HepG2 (cell line): ENCODE data around the gene TYW1B. TPM values are rescaled to one million over a fixed set of nuclear protein-coding genes. Genes with fewer than 3 reads are reported as not detected.
"Not testable (repeated sequence)": the region's sequence is repeated elsewhere in the genome, so short reads cannot be mapped to it uniquely, and the experiment has no call there.

ENCODE experiments used
- ATAC-seq: fragments of 200-7000 bp; cut with Tn5 transposase; 3 replicates; pipeline ENCODE4 v1.9.1; 2020; ENCODE audit warnings: mild to moderate bottlenecking, moderate library complexity
- BruUV-seq: library from RNA; stranded (reverse); fragments of 400-500 nt; replicated peaks from 2 replicates; lab custom pipeline; 2021; lab: Mats Ljungman, UMichigan
- CTCF ChIA-PET: fragments of 300-600 bp; formaldehyde crosslinking; extraction: SDS; loops from one replicate; lab custom pipeline; 2021; ENCODE audit warnings: low total read pairs, inconsistent platforms, low intra/inter-chr PET ratio; lab: Yijun Ruan, JAX
- POLR2A ChIA-PET: fragments of 350-600 bp; sonication (Branson Sonifier 250); formaldehyde crosslinking; loops from one replicate; lab custom pipeline; 2020; ENCODE audit warnings: antibody characterized with exemption, inconsistent platforms; lab: Yijun Ruan, JAX
- DNase-seq: peaks from one replicate; pipeline ENCODE4 v3.0.0-alpha.2; 2015; ENCODE audit warnings: low spot score
- FAIRE-seq: peaks from 3 replicates; lab custom pipeline; 2011; peaks lifted over from hg19 to GRCh38; lab: Jason Lieb, UNC
- H2AFZ ChIP-seq: one replicate; pipeline ENCODE4 v1.6.1; 2011; ENCODE audit warnings: low read length, inconsistent platforms
- H3K27ac ChIP-seq: fragments of 300-600 bp; 3 replicates; pipeline ENCODE4 v1.8.0; 2011; ENCODE audit warnings: mixed run types, mild to moderate bottlenecking, mixed read lengths, low read length, inconsistent platforms; ENCODE audit not compliant: insufficient read depth; ENCODE audit errors: extremely low read length
- H3K27me3 ChIP-seq, 2 experiments: fragments of 200-600 bp in 1 of 2; 2 replicates in 1 of 2; 3 replicates in 1 of 2; pipeline versions ENCODE4 v1.6.0 to v1.8.0; 2011; ENCODE audit warnings: low read length in 2 of 2, mild to moderate bottlenecking in 2 of 2, moderate library complexity in 2 of 2, inconsistent platforms in 1 of 2; ENCODE audit not compliant: insufficient read depth in 2 of 2, control insufficient read depth in 1 of 2
- H3K36me3 ChIP-seq, 2 experiments: fragments of 200-600 bp in 1 of 2; replicated peaks in 1 of 2; 2 replicates in 1 of 2; 3 replicates in 1 of 2; pipeline versions ENCODE4 v1.5.1 to v1.8.0; 2011; ENCODE audit warnings: low read length in 2 of 2, inconsistent platforms in 1 of 2; ENCODE audit not compliant: insufficient read depth in 2 of 2, control insufficient read depth in 1 of 2
- H3K4me1 ChIP-seq: 2 replicates; pipeline ENCODE4 v1.5.1; 2012; ENCODE audit warnings: low read length, inconsistent platforms; ENCODE audit not compliant: insufficient read depth
- H3K4me2 ChIP-seq: 2 replicates; pipeline ENCODE4 v1.6.0; 2011; ENCODE audit warnings: low read depth, low read length, inconsistent platforms
- H3K4me3 ChIP-seq, 3 experiments: fragments of 200-600 bp in 1 of 3; sonication (generic), shearing (Covaris generic) in 1 of 3; replicated peaks in 1 of 3; 2 replicates each; pipeline ENCODE4 v1.5.1; 2011 to 2016; ENCODE audit warnings: low read length in 3 of 3, inconsistent platforms in 2 of 3, low read depth in 2 of 3, mild to moderate bottlenecking in 2 of 3, control low read depth in 1 of 3, mixed read lengths in 1 of 3; ENCODE audit not compliant: insufficient read depth in 1 of 3
- H3K79me2 ChIP-seq: one replicate; pipeline ENCODE4 v1.6.1; 2011; ENCODE audit warnings: low read length, inconsistent platforms; ENCODE audit not compliant: insufficient read depth
- H3K9ac ChIP-seq: 2 replicates; pipeline ENCODE4 v1.6.0; 2011; ENCODE audit warnings: mild to moderate bottlenecking, low read depth, low read length, inconsistent platforms; ENCODE audit not compliant: insufficient read depth
- H3K9me3 ChIP-seq: 2 replicates; pipeline ENCODE4 v1.5.1; 2012; ENCODE audit warnings: mild to moderate bottlenecking, low read length
- H4K20me1 ChIP-seq: 2 replicates; pipeline ENCODE4 v1.6.0; 2011; ENCODE audit warnings: inconsistent platforms, mild to moderate bottlenecking, low read length, moderate library complexity; ENCODE audit not compliant: insufficient read depth
- WGBS: methylation state at CpG from one replicate; pipeline ENCODE4 v1.1.6; 2017; ENCODE audit warnings: low lambda C conversion rate; 5-methylcytosine and 5-hydroxymethylcytosine counted together
- in situ Hi-C: cut with HindIII; loops from 2 replicates; pipeline ENCODE4 v1.10.0; 2017; ENCODE audit warnings: low pct_unique_long_range_greater_than_20kb; ENCODE audit not compliant: extremely low pct_ligation_motif_present
- intact Hi-C: fragments of 100-400 bp; cut with micrococcal nuclease; formaldehyde crosslinking; loops from one replicate; pipeline ENCODE4 v1.10.0; 2022; ENCODE audit not compliant: unreplicated experiment
- polyA plus RNA-seq, 8 experiments: library from polyadenylated mRNA; depleted of rRNA in 3 of 8; stranded (reverse) in 7 of 8; unstranded in 1 of 8; fragments of >200 nt; fragmentation: Illumina TruSeq in 4 of 8; extraction: Trizol in 4 of 8; gene quantifications; 2 replicates each; pipeline versions ENCODE4 v1.2.1 to v1.2.3, GENCODE V29; 2011 to 2016; ENCODE audit warnings: low read depth in 4 of 8, missing spikeins in 1 of 8, mixed read lengths in 1 of 8; ENCODE audit not compliant: insufficient read depth in 1 of 8
- total RNA-seq, 5 experiments: library from RNA; depleted of rRNA; stranded (reverse); fragments of >200 nt; fragmentation: Illumina TruSeq; extraction: Trizol; gene quantifications; 2 replicates each; pipeline ENCODE4 v1.2.3, GENCODE V29; 2016; ENCODE audit warnings: low read depth in 1 of 5

The TYW1B gene
- total and polyA plus RNA-seq, 2 of the 13 experiments (the other 11 are each of a cell fraction or from before 2014, with no cell fraction given) = 2.0 to 5.5 TPM

- BruUV-seq, H3K27ac ChIP-seq, FAIRE-seq, ATAC-seq, H2AFZ ChIP-seq, H3K9me3 ChIP-seq, CTCF ChIA-PET, H3K79me2 ChIP-seq, H3K36me3 ChIP-seq, in situ Hi-C loops, POLR2A ChIA-PET, DNase-seq, intact Hi-C loops, H3K4me2 ChIP-seq, H3K27me3 ChIP-seq, H3K4me3 ChIP-seq, H3K9ac ChIP-seq, H4K20me1 ChIP-seq: not testable (repeated sequence)
- 90% methylated on average over 2 of the region's 3 CpGs for WGBS
- peaks cover 19% of the 10 kb centered on the region for H3K4me1 ChIP-seq
Measured at GRCh38 chr7:72587267-72587666, 240.7 kb downstream of the TYW1B start.

- DNase-seq, H3K79me2 ChIP-seq, H3K36me3 ChIP-seq, H3K4me3 ChIP-seq, FAIRE-seq, ATAC-seq, H3K9me3 ChIP-seq, H3K27ac ChIP-seq, H3K4me2 ChIP-seq, in situ Hi-C loops, CTCF ChIA-PET, H3K9ac ChIP-seq, intact Hi-C loops, H3K27me3 ChIP-seq, H4K20me1 ChIP-seq, H2AFZ ChIP-seq, BruUV-seq, POLR2A ChIA-PET: not testable (repeated sequence)
- peaks cover 24% of the 10 kb centered on the region for H3K4me1 ChIP-seq
- 64% methylated on average over 5 of the region's 8 CpGs for WGBS
Measured at GRCh38 chr7:72584576-72584975, 243.4 kb downstream of the TYW1B start.
